AG20443 (cell line): ENCODE results near the gene FCN3.
"Not testable (repeated sequence)": the region's sequence is repeated elsewhere in the genome, so short reads cannot be mapped to it uniquely, and the experiment has no call there.

ENCODE experiments used
- DNase-seq: peaks from one replicate; pipeline ENCODE4 v3.0.0; 2012; ENCODE audit warnings: low spot score, mixed read lengths

The FCN3 gene

GRCh38 chr1:27374362-27375086 lies at the start of gene FCN3:
Gene FCN3, minus strand, starts transcription at chr1:27374824. Its CDS starts 6 bp downstream, at chr1:27374818.
- DNase-seq, result no peak

GRCh38 chr1:27423709-27424108 lies 49.1 kb upstream of the FCN3 start:
- DNase-seq, result no peak

GRCh38 chr1:27418326-27419185 lies 43.9 kb upstream of the FCN3 start:
- DNase-seq, result peak; percentile 95

GRCh38 chr1:27417713-27418112 lies 43.1 kb upstream of the FCN3 start:
- DNase-seq, result no peak

- peak; percentile 59 for DNase-seq
Measured at GRCh38 chr1:27416387-27417111, 41.9 kb upstream of the FCN3 start.

- DNase-seq, result no peak
Measured at GRCh38 chr1:27414091-27414490, 39.5 kb upstream of the FCN3 start.

GRCh38 chr1:27413004-27413403 lies 38.4 kb upstream of the FCN3 start:
- no peak for DNase-seq

- DNase-seq, result no peak
Measured at GRCh38 chr1:27412502-27412901, 37.9 kb upstream of the FCN3 start.

- DNase-seq, result no peak
Measured at GRCh38 chr1:27410709-27411108, 36.1 kb upstream of the FCN3 start.

- no peak for DNase-seq
Measured at GRCh38 chr1:27409669-27410068, 35.0 kb upstream of the FCN3 start.

GRCh38 chr1:27408151-27408550 lies 33.5 kb upstream of the FCN3 start:
- no peak for DNase-seq

- DNase-seq, result not testable (repeated sequence)
Measured at GRCh38 chr1:27406791-27407190, 32.2 kb upstream of the FCN3 start.

- no peak for DNase-seq
Measured at GRCh38 chr1:27406362-27406680, 31.7 kb upstream of the FCN3 start.

GRCh38 chr1:27405598-27406361 lies 31.2 kb upstream of the FCN3 start:
- not testable (repeated sequence) for DNase-seq

GRCh38 chr1:27405074-27405473 lies 30.4 kb upstream of the FCN3 start:
- DNase-seq, result peak; percentile 86

GRCh38 chr1:27403931-27404330 lies 29.3 kb upstream of the FCN3 start:
- DNase-seq, result no peak

GRCh38 chr1:27403065-27403726 lies 28.6 kb upstream of the FCN3 start:
- DNase-seq, result peak; percentile 75

GRCh38 chr1:27402349-27402754 lies 27.7 kb upstream of the FCN3 start:
- peak; percentile 86 for DNase-seq

- no peak for DNase-seq
Measured at GRCh38 chr1:27400963-27401341, 26.3 kb upstream of the FCN3 start.

- DNase-seq, result peak; percentile 41
Measured at GRCh38 chr1:27400082-27400962, 25.7 kb upstream of the FCN3 start.
